HG03571 (cell line): Measurements from ENCODE around the gene DYRK3.
"Not testable (repeated sequence)": the region's sequence is repeated elsewhere in the genome, so short reads cannot be mapped to it uniquely, and the experiment has no call there.

Experiments used
- ATAC-seq: cut with Tn5 transposase; IDR thresholded peaks from one replicate; pipeline ENCODE4 v1.9.1; 2021; ENCODE audit not compliant: unreplicated experiment

Gene DYRK3

DNA sequence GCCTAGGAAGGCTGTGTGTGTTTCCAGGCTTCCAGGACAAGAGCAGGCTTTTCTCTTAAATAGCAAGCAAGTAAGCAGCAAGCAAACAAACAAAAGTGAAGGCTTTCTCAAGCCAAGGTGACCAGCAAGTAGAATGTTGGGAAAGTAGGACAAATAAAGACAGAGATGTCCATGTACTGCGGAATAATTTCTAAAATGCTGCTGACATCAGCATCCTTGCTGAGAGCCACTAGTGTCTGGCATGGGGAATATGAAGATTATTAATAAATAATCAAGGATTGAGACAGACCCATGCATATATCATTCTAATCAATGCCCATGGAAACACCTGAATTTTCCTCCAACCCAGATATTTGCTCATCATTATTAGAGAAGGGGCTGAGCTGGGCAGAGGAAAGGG lies 6.4 kb upstream of the DYRK3 start:
- ATAC-seq: no peak

DNA sequence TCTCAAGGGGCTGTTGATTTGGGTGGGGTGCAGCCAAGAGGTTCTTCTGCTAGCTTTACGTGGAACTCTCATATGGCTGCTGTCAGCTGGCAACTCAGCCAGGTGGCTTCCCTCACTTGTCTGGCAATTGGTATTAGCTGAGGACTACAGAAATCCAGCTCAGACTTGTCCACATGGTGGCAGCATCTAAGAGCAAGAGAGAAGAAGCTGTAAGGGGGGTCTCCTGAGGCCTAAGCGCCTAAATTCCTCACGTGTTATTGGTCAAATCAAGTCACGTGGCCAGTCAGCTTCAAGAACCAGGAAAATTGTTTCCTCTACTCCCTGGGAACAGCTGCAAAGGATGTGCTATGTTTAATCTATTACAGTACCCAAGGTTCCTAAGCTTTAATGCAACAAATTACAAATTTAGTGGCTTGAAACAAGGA lies 4.2 kb upstream of the DYRK3 start:
- ATAC-seq: no peak

DNA sequence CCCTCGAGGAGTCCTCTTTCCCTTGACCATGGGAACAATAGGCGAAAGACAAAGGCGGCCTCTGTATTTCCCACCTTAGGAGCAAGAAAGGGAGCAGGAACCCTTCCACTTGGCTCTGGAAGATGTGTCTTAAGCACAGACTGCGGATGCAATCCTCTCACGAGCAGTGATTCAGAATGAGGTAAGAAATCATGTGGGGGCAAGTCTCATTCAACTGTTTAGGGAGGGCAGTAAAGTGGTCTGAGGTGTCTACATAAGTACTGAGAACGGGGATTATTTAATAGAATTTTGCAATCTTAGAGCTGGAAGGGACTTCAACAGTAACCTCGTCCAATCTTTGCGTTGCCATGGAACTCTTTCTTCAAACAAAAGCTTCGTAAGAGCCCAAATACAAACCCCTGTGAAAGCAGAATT lies 1.6 kb upstream of the DYRK3 start:
- no peak for ATAC-seq

DNA sequence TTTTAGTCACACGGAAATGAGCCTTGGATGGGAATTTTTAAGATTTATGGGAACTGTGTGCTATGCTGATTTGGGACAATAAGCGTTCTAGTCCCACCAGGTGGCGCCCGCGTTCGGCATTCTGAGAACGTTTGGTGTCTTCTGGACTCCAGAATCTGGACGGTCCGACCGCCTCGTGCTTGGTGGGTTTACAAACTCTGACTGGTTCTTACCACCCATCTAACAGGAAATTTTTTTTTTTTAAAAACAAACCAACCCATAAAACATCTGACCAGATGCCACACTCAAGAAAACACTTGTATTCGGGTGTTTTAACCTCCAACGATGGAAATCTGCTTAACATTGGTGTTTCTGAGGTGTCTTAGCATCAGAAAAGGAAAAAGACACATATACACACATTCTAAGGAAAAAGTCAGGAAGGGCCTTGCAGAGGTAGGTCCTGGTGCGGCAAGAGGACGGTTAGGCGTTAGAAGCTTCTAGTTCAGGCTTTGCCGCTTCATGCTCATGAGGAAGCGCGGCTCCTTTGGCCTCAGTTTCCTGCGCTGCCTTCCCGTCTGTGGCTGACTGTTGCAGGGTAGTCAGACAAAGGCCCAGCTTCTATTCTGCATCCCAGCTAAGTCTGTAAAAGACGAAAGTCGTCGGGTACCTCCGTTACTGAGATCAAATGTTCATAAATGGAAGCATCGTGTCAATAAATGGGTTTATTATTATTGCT lies 814 bp upstream of the DYRK3 start:
- ATAC-seq: no peak

DNA sequence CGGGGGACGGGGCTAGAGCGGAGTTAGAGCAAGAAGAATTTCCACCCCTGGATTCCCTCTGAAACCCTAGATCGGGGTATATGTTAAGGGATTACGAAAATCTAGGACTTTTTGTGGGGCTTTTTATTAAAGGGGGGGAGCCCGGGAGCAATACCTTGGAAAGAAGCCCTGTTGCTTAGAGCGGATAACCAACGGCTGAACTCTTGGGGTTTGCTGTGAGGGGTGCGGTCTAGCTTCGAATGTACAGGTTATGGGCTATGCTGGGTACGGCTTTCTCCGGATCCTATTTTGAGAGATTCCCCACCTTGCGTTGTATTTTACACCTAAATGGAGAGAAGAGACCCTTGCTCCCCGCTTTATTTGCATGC lies 626 bp downstream of the DYRK3 start:
- no peak for ATAC-seq

DNA sequence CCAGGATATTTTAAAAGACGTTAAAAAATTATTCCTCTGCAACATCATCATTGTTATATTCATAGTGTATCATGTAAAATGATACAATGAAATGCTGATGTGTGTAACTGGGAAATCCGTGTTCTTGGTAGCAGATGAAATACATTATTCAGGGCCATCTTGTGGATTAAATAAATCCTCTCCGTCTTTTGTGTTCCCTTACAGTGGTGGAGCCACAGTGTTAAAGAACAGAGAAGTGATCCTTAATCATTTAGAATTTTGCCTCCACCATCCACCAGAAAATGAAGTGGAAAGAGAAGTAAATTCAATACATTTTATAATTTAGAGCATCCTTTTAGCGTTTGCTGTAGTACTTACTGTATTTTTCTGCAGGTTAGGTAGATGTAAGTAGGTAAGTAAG lies 1.3 kb downstream of the DYRK3 start:
- no peak for ATAC-seq

DNA sequence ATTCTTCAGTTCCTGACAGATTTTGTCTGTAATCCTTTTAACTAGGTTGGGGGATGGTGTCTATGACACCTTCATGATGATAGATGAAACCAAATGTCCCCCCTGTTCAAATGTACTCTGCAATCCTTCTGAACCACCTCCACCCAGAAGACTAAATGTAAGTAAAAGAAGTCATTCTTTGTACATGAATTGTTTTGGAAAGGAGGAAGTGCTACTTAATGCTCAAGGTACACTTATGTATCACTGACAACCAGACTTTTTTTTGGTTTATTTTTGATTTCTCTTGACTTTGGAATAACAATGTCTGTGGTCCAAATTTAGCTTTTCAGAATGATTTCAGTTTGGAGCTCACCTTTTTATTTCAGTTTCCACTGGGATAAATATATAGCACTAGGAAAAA lies 2.3 kb downstream of the DYRK3 start:
- no peak for ATAC-seq

DNA sequence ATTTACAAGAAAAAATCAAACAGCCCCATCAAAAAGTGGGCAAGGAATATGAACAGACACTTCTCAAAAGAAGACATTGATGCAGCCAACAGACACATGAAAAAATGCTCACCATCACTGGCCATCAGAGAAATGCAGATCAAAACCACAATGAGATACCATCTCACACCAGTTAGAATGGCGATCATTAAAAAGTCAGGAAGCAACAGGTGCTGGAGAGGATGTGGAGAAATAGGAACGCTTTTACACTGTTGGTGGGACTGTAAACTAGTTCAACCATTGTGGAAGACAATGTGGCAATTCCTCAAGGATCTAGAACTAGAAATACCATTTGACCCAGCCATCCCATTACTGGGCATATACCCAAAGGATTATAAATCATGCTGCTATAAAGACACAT lies 6.7 kb downstream of the DYRK3 start:
- ATAC-seq: not testable (repeated sequence)

DNA sequence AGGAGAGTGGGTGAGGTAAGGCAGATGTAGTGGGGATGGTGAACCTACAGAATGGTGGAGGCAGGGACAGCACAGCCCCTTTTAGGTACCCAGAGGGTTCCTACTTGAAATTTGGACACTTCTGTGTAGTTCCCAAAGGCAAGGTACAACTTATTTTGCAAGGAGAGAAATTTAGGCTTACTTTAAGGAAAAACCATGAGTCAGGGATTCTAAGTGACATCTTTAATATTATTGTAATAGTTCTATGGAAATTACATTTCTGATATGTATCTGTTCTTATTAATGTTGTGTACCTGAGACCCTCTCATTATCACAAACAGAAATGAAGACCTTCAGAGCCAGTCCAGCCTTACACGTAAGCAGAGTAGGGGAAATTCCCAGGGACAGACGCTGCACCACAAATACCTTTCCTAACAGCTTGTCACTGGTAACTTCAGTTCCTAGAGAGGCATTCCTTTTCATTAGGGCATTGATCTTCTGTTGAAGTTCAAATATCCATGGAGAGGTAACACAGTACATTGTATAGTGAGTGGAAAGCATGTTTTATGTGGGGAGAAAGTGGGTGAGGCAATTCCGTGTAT lies 7.9 kb downstream of the DYRK3 start:
- ATAC-seq: no peak

DNA sequence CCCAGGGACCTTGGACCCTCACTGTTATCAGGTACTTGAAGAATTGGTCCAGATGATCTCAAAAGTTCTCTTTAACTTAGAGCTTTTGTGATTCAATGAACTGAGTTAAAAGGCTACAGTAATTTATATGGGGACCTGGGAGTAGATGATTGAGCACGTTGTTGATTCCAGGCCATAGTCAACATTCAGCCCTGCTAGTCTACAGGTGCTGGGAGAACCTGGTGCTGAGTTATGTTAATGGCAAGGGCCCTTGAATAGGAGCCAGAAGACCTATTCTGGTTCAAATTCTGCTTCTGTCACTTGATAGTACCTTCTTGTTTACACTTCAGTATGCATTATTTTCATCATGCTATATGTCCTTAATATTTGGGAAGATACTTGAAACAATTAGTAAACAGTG lies 11.2 kb downstream of the DYRK3 start:
- ATAC-seq: no peak

DNA sequence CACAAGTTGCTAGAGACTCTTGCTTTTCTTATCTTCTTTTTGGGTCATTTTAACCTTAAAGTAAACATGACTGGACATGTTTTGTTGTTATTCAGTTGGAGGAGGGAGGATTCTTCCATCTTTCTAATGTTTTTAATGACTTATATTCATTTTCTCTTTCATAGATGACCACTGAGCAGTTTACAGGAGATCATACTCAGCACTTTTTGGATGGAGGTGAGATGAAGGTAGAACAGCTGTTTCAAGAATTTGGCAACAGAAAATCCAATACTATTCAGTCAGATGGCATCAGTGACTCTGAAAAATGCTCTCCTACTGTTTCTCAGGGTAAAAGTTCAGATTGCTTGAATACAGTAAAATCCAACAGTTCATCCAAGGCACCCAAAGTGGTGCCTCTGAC lies 11.9 kb downstream of the DYRK3 start:
- ATAC-seq: no peak

DNA sequence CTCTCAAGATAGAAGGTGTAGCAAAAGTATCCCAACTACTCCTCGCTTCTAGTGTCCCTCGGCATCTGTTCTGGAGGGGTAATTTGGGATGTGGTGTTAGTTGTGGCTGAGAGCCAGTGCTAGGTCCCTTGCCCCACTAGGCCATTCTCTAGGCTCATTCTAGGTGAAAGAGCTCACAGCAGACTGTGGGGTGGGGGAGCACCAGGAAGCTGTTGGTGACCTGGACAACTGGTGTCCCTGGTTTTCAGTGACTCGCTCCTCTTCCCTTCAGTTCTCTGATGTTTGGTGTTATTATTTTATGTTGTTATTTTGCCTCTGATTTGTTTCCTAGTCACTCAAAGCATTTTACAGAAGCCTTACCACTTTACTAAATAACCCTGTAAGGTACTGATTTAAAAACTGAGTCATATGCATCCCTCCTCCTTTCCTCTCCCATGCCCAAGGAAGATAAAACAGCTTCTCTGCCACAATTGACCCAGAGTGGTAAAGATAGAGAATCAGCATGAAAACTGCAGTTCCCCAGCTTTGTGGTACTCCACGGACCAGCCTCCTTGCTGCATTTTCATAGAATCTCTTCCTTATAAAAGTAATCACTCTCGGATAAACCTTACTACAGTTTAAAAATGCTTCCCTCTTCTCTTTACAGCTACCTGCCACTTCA lies 14.1 kb downstream of the DYRK3 start:
- ATAC-seq: no peak

DNA sequence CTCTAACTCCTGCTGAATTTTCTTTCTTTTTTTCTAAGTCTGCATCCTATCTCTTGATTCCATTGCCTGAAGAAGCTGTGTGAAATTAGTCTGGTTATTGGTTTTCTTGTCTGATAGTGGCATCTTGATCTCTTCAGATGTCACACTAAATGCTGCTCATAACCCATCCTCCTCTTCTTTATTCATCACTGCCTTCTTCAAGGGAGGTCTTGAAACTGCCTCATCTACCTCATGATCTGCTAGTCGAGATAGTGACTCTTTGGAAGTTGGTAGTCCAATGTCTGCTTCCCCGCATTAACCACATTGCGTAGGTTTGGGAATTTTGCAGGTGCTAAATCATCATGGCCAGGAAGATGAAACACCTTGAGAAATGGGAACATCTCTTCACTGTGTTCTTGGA lies 15.7 kb downstream of the DYRK3 start:
- ATAC-seq: no peak

DNA sequence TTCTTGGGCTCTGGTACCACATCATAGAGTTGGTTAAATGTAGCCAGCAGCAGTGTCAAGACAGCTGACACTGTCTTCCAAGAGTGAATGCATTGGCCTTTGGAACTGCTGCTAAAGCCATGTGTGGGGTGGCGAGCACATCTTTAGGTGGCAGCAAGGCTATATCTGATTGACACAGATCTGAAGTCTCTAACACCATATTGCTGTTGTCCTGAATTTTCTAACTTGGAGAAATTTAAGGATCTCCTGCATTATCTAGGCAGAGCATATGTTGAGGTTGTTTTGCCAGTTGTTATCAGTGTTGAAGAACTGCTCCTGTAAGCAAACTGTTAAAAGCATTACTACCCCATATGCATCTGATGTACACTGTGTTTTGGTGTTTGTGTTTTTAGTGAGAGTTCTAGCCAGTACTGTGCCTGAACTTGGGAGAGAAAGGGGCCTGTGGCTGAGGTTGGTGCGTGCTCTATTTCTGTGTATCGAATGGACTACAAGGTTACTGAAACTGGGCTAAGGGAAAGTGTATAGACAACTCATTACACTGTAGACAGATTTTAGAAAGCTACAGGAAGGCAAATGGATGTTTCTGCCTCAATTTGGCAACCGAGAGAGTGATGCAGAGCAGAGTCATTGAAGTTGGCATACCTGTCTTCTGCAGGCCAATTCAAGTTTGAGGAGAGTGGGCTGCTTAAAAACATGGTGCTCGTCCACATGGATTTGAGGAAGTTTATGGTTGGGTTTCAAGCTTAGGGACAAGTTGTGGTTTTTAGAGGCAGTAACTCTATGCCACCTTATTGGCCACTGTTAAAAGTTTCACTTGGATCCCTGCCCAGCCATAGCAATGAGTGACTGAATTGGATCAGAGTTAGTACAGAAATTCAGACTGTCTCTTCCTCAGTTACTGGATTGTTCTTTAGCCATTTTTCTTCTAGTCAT lies 16.9 kb downstream of the DYRK3 start:
- ATAC-seq: no peak

DNA sequence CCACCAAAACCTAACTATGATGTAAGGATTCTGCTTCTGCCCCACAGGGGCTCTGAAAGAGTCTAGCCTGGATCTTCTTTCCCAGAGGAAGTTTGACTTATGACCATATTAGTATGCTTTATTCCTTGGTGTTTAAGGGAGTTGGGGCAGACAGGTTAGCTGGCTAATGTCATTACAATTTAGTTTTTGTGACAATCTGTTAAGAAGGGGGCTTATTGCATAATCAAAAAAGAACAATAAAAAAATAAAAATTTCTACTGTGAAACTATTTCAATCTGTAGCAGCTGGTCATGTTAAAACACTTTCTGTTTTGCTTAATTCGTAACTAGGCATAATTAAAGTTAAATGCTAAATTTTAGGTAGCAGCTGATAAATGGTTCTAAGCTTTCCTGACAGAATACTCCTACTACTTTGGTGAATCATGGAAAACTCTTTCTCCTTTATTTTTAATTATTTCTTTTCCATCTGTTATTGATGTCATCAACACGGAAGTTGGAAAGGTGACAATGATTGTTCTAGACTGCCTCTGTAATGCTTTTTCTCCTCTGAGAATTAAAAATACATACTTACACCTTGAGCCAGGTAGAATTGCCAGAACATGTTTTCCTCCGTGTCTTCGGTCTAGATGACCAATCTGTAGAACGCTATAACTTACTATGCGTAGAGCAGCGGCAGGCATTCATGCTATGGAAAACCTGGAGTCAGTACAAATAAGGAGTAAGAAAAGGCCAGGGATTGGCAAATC lies 18.6 kb downstream of the DYRK3 start:
- no peak for ATAC-seq

DNA sequence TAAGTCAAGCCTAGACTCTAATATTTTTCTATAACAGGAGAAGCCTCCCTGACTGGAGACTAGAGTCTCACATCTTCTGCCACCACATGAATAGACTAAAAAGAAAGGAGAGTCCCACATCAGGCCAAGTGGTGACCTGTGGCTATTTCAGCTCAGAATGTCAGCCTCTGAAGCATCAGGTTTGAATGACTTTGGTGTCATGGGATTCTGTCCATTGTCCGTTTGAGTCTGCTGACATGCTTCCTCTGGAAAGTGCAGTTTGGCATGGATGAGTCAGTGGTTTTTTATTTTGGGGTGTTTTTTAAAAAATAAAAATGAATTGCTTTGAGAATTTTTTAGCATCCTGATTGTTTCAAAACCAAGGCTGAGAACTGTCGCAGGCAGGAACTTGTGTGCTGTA lies 19.5 kb downstream of the DYRK3 start:
- ATAC-seq: no peak

DNA sequence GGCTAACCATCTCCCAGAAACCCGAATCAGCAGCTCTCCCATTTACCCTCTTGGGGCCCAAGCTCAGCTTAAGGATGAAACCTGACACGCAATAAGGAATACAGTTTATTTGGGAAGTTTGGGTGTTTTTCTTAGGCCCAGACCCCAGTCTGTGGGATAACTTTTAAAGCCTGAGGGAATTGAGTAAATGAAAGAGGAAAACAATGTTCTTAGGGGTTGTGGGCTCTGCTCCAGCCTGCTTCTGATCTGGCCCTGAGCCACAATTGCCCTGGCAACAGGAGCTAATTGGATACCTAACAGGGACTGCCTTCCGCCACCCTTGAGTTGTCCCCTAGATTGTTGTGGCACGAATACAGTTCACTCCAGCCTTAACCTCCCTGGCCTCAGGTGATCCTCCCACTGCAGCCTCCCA lies 20.1 kb downstream of the DYRK3 start:
- ATAC-seq: no peak

DNA sequence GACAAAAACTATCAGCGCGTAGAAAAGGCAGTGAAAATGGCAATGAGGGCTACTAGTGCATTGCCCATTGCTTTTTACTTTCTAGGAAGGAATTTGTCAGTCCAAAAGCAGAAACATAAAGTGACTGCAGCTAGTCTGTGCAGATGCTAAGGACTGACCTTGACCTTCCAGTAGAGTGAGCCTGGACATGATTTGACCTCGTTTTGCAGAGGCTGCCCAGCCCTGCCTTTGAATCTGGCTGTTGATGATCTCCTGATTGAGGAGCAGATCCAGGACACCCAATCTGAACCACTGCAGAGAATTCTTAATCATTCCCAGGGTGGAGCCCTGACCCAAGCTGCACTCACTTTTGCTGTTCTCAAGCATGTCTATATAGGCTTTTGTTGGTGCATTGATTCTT lies 21.6 kb downstream of the DYRK3 start:
- ATAC-seq: no peak

DNA sequence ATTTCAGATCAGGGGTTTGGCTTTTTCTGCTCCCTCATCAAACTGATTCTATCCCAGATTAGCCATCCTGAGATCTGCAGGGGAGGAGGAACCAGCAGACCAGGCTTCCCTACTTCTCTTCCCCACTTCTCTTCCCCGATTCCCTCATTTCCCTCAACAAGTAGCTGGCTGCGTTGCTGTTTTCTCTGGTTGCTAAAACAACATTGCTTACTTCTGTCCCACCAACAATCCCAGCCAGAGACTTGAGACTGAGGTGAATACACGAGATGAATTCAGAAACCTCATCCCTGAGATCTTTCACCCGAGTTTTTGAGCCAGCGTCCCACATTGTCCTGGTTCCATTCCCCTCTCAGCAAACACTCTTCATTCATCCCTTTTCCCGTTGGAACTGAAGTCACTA lies 22.4 kb downstream of the DYRK3 start:
- no peak for ATAC-seq

DNA sequence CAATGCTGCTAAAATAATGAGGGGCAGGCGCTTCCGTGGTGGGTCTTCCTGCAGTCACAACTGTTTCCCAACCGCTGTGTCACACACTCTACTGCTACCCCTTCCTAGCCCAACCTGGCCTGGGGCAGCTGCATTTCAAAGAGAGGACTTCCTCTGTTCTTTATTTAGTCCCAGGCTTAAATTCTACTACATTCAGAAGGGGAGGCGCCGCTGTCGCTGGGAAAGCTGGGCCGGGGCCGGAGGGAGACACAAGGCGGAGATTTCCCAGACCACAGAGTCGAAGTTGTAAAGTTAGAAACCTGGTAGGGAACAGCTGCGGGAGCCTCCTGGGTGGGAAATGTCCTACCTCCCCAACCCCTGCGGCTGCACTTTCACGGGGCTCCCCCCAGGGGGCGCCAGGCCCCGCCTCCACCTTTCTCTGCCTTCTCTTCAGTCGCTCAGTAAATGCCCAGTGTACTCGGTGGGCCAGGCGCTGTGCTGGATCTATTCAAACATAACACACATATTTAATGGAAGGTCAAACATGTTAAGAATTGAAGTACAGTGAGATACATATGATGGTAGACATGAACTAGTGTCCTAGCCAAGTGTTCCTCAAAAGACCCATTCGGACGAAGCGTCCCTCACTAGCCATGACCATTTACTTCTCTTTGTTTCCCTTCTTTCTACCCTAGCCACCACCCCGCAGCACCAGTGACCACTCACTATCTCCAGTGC lies 23.1 kb downstream of the DYRK3 start:
- ATAC-seq: no peak
